HG03342 (cell line): Measurements from ENCODE around the gene IGFL1.
"Not testable (repeated sequence)": the region's sequence is repeated elsewhere in the genome, so short reads cannot be mapped to it uniquely, and the experiment has no call there.

Source experiments
- ATAC-seq: cut with Tn5 transposase; IDR thresholded peaks from one replicate; pipeline ENCODE4 v1.9.1; 2021; ENCODE audit warnings: mild to moderate bottlenecking, moderate library complexity; ENCODE audit not compliant: unreplicated experiment

IGFL1 gene

GRCh38 chr19:46264801-46265200, 35.3 kb downstream of the IGFL1 start:
- not testable (repeated sequence) for ATAC-seq

- no peak for ATAC-seq
Observed at GRCh38 chr19:46265217-46265828, 35.8 kb downstream of the IGFL1 start.

DNA sequence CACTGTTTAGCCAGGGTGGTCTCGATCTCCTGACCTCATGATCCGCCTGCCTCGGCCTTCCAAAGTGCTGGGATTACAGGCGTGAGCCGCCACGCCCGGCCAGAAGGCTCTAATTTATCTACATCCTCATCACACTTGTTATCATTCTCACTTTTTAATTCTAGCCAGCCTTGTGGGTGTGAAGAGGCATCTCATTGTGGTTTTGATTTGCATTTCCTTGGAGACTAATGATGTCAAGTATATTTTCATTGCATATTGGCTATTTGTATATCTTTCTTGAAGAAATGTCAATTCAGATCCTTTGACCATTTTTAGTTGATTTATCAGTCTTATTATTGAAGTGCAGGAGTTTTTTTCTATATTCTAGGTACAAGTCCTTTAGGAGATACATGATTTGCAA, 39.6 kb downstream of the IGFL1 start:
- no peak for ATAC-seq

GRCh38 chr19:46270521-46271256, 41.1 kb downstream of the IGFL1 start:
- no peak for ATAC-seq

DNA sequence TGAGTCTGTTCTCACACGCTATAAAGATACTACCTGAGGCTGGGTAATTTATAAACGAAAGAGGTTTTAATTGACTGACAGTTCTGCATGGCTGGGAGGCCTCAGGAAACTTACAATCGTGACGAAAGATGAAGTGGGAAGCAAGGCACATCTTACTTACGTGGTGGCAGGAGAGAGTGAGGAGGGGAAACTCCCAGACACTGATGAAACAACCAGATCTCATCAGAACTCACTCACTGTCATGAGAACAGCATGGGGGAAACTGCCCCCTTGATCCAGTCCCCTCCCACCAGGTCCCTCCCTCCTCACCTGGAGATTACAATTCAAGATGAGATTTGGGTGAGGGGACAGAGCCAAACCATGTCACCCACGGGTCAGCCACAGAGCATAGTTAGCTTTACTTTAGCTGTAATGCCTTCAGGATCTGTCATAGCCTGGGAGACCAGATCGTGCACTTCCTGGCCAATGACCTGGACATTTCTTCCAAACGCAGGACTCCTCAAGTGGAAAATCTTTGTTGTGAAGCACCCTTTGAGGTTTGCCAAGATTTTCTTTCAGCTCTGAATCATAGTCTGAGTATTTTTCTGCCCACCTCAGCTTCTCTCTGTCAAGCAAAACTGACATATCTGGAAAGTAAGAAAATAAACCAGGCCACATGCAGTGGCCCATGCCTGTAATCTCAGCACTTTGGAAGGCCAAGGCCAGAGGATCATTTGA, 42.1 kb downstream of the IGFL1 start:
- ATAC-seq = no peak

DNA sequence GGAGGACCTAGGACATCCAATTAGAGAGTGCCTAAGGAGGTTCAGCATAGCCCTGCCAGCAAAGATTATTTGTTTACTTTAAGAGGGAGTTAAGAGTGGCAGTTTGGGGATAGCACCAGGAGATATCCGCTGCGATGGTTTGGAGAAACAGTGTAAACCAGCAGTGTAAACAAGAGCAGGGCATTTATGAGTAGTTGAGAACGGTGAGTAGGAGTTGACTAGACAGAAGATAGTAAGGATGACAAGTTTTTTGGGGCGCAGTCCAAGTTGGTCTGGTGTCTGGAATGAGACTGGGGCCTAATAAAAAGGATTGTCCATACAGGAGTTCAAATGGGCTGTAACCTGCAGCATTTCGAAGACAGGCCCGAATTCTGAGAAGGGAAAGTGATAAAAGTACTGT, 44.4 kb downstream of the IGFL1 start:
- ATAC-seq = not testable (repeated sequence)

- no peak for ATAC-seq
Observed at GRCh38 chr19:46279177-46279576, 49.6 kb downstream of the IGFL1 start.
